Parietal lobe (tissue), 2 donors: ENCODE measurements around the gene RCC1. TPM values are rescaled to one million over a fixed set of nuclear protein-coding genes. Genes with fewer than 3 reads are reported as not detected.

ENCODE experiments used
- small RNA-seq: library from RNA; depleted of rRNA; stranded (forward); fragments of <200 nt; gene quantifications from one replicate; pipeline ENCODE3, GENCODE V24; 2014; ENCODE audit warnings: low replicate concordance
- total RNA-seq: library from RNA; depleted of rRNA; stranded (reverse); fragments of >200 nt; gene quantifications from one replicate; pipeline ENCODE4 v1.2.3, GENCODE V29; 2014

RCC1 gene
- 13.8 TPM for total RNA-seq

GRCh38 chr1:28505406-28506187 is at the start of gene RCC1:
RCC1 (plus strand) TSS chr1:28506043; CDS start chr1:28529867, 23,824 bp downstream.

GRCh38 chr1:28552758-28553663 is 47.2 kb downstream of the RCC1 start, which contains the start of gene TRNAU1AP:
TRNAU1AP (plus strand) TSS chr1:28553085; CDS start chr1:28553111, 26 bp downstream.

Small RNAs within 50 kb of the gene (small RNA-seq; reads per million reads assigned to genes)
- gene RNU6ATAC27P (not detected), gene SNORA16A (not detected), gene SNORA44 (not detected), gene SNORA61 (not detected), gene SNORA73A (not detected), gene SNORA73B (5.3 reads per million, percentile 87 among the genes with 10 or more reads in this experiment), gene SNORD99 (5,765 reads per million, percentile 100 among the genes with 10 or more reads in this experiment)

Other genes starting within 250 kb of the RCC1 start
- gene SESN2, start 246.5 kb upstream of the RCC1 start, total RNA-seq, result 3.4 TPM
- gene MED18, start 177.0 kb upstream of the RCC1 start, total RNA-seq, result 11.6 TPM
- gene PHACTR4, start 136.3 kb upstream of the RCC1 start, total RNA-seq, result 26.0 TPM
- 61.0 TPM for gene TRNAU1AP, start 47.0 kb downstream of the RCC1 start, total RNA-seq
- gene RAB42, start 86.2 kb downstream of the RCC1 start, total RNA-seq, result 1.9 TPM
- gene TAF12, start 137.0 kb downstream of the RCC1 start, total RNA-seq, result 12.2 TPM
- under 0.01 TPM for gene RNU11, start 142.6 kb downstream of the RCC1 start, total RNA-seq
- 15.0 TPM for gene GMEB1, start 162.7 kb downstream of the RCC1 start, total RNA-seq
- gene YTHDF2, start 230.9 kb downstream of the RCC1 start, total RNA-seq, result 74.2 TPM